SK-N-SH (cell line): ENCODE measurements around the gene KRTAP27-1. TPM values are rescaled to one million over a fixed set of nuclear protein-coding genes. Genes with fewer than 3 reads are reported as not detected.

Source experiments
- CTCF ChIA-PET: fragments of 300-600, 350-600 bp; formaldehyde crosslinking; extraction: SDS; loops from one replicate; lab custom pipeline; 2021; lab: Yijun Ruan, JAX
- POLR2A ChIA-PET: fragments of 350-600 bp; sonication (Branson Sonifier 250); formaldehyde crosslinking; extraction: SDS; loops from one replicate; lab custom pipeline; 2020; ENCODE audit warnings: antibody characterized with exemption, inconsistent platforms; lab: Yijun Ruan, JAX
- DNase-seq: peaks from one replicate; pipeline ENCODE4 v3.0.0; 2012
- H2AFZ ChIP-seq: fragments of 200-600 bp; sonication (generic); 2 replicates; pipeline ENCODE4 v1.8.1; 2016; ENCODE audit warnings: antibody characterized with exemption, mild to moderate bottlenecking, low read depth
- H3F3A ChIP-seq: fragments of 200-600 bp; sonication (generic); replicated peaks from 2 replicates; pipeline ENCODE3; 2016; ENCODE audit warnings: antibody characterized with exemption, mild to moderate bottlenecking; ENCODE audit not compliant: insufficient read depth
- H3K27ac ChIP-seq, 2 experiments: fragments of 200-500 bp in 1 of 2; fragments of 200-600 bp in 1 of 2; sonication (Bioruptor generic) in 1 of 2; sonication (generic), shearing (Covaris generic) in 1 of 2; 2 replicates each; pipeline versions ENCODE4 v1.5.1 to v1.6.1; 2014 to 2016; ENCODE audit warnings: low read depth in 2 of 2, inconsistent platforms in 1 of 2, low read length in 1 of 2, mild to moderate bottlenecking in 1 of 2, mixed read lengths in 1 of 2
- H3K27me3 ChIP-seq: fragments of 200-600 bp; sonication (generic), shearing (Covaris generic); 2 replicates; pipeline ENCODE4 v1.6.1; 2016; ENCODE audit warnings: mixed run types; ENCODE audit not compliant: insufficient read depth
- H3K36me3 ChIP-seq, 2 experiments: fragments of 200-500 bp in 1 of 2; fragments of 200-600 bp in 1 of 2; sonication (Bioruptor generic) in 1 of 2; sonication (generic) in 1 of 2; replicated peaks in 1 of 2; 2 replicates each; pipeline versions ENCODE3 to v1.5.1; 2014 to 2016; ENCODE audit warnings: low read length in 1 of 2, mild to moderate bottlenecking in 1 of 2; ENCODE audit not compliant: insufficient read depth in 2 of 2, control insufficient read depth in 1 of 2
- H3K4me1 ChIP-seq, 2 experiments: fragments of 200-500 bp in 1 of 2; fragments of 200-600 bp in 1 of 2; sonication (Bioruptor generic) in 1 of 2; sonication (generic), shearing (Covaris generic) in 1 of 2; 2 replicates each; pipeline versions ENCODE4 v1.5.1 to v1.6.1; 2014 to 2016; ENCODE audit warnings: low read depth in 1 of 2, low read length in 1 of 2, mixed run types in 1 of 2; ENCODE audit not compliant: insufficient read depth in 2 of 2, control insufficient read depth in 1 of 2
- H3K4me2 ChIP-seq: fragments of 200-600 bp; sonication (generic), shearing (Covaris generic); 2 replicates; pipeline ENCODE4 v1.6.1; 2017; ENCODE audit warnings: mixed run types
- H3K4me3 ChIP-seq, 2 experiments: fragments of 200-500 bp in 1 of 2; fragments of 200-600 bp in 1 of 2; sonication (Bioruptor generic) in 1 of 2; sonication (generic), shearing (Covaris generic) in 1 of 2; 2 replicates each; pipeline versions ENCODE4 v1.5.1 to v1.8.1; 2014 to 2016; ENCODE audit warnings: low read depth in 2 of 2, inconsistent platforms in 1 of 2, low read length in 1 of 2, mild to moderate bottlenecking in 1 of 2, mixed read lengths in 1 of 2, moderate library complexity in 1 of 2
- H3K79me2 ChIP-seq: fragments of 200-600 bp; sonication (generic); 2 replicates; pipeline ENCODE4 v1.8.1; 2017; ENCODE audit warnings: mild to moderate bottlenecking; ENCODE audit not compliant: insufficient read depth
- H3K9ac ChIP-seq: fragments of 200-600 bp; sonication (generic); 2 replicates; pipeline ENCODE4 v1.6.1; 2017; ENCODE audit warnings: mixed run types
- H3K9me2 ChIP-seq: fragments of 200-600 bp; sonication (generic); 2 replicates; pipeline ENCODE4 v1.6.1; 2017; ENCODE audit warnings: mixed run types
- H3K9me3 ChIP-seq: fragments of 200-600 bp; sonication (generic); 2 replicates; pipeline ENCODE4 v1.6.1; 2017; ENCODE audit warnings: mixed run types, mild to moderate bottlenecking, moderate library complexity
- H4K20me1 ChIP-seq: fragments of 200-600 bp; sonication (generic); 2 replicates; pipeline ENCODE4 v1.6.1; 2017; ENCODE audit warnings: mild to moderate bottlenecking, mixed run types; ENCODE audit not compliant: insufficient read depth
- CHD2 ChIP-seq: fragments of 150-350 bp; IDR thresholded peaks from 2 replicates; pipeline ENCODE4 v1.6.1; 2018; ENCODE audit warnings: low read length; ENCODE audit not compliant: partially characterized antibody
- CTCF ChIP-seq: fragments of 200-600 bp; sonication (generic); IDR thresholded peaks from 2 replicates; pipeline ENCODE4 v1.6.1; 2017; ENCODE audit warnings: antibody characterized with exemption, mild to moderate bottlenecking, moderate library complexity
- ELF1 ChIP-seq: IDR thresholded peaks from 2 replicates; pipeline ENCODE4 v1.4.0; 2012
- GABPA ChIP-seq: IDR thresholded peaks from 2 replicates; pipeline ENCODE4 v1.4.0; 2012; ENCODE audit warnings: low read depth, mild to moderate bottlenecking
- MAX ChIP-seq: IDR thresholded peaks from 2 replicates; pipeline ENCODE4 v1.4.0; 2012; ENCODE audit warnings: low read depth
- MEF2A ChIP-seq: IDR thresholded peaks from 2 replicates; pipeline ENCODE4 v1.4.0; 2012; ENCODE audit warnings: low read depth, borderline replicate concordance
- MXI1 ChIP-seq: IDR thresholded peaks from 2 replicates; pipeline ENCODE4 v1.6.1; 2012; ENCODE audit warnings: mild to moderate bottlenecking, low read depth, low read length, improper control_type of control experiment
- NFIC ChIP-seq: IDR thresholded peaks from 2 replicates; pipeline ENCODE4 v1.4.0; 2012; ENCODE audit warnings: borderline replicate concordance
- RAD21 ChIP-seq: IDR thresholded peaks from 2 replicates; pipeline ENCODE4 v1.6.1; 2012; ENCODE audit warnings: mild to moderate bottlenecking, low read length
- REST ChIP-seq: IDR thresholded peaks from 2 replicates; pipeline ENCODE4 v1.6.1; 2012; ENCODE audit warnings: mild to moderate bottlenecking, low read depth, low read length, moderate library complexity
- RXRA ChIP-seq: IDR thresholded peaks from 2 replicates; pipeline ENCODE4 v1.4.0; 2012; ENCODE audit warnings: low read depth, mild to moderate bottlenecking, borderline replicate concordance
- SIN3A ChIP-seq: IDR thresholded peaks from 2 replicates; pipeline ENCODE4 v1.6.1; 2012; ENCODE audit warnings: low read depth, mild to moderate bottlenecking, low read length, moderate library complexity, borderline replicate concordance
- TCF12 ChIP-seq: IDR thresholded peaks from 2 replicates; pipeline ENCODE4 v1.4.0; 2012
- TEAD4 ChIP-seq: IDR thresholded peaks from 2 replicates; pipeline ENCODE4 v1.4.0; 2012; ENCODE audit warnings: mild to moderate bottlenecking, borderline replicate concordance; ENCODE audit not compliant: insufficient read depth
- USF1 ChIP-seq: IDR thresholded peaks from 2 replicates; pipeline ENCODE4 v1.4.0; 2012; ENCODE audit warnings: low read depth, borderline replicate concordance
- YY1 ChIP-seq: IDR thresholded peaks from 2 replicates; pipeline ENCODE4 v1.4.0; 2012; ENCODE audit warnings: low read depth, mild to moderate bottlenecking
- ZBTB33 ChIP-seq: IDR thresholded peaks from 2 replicates; pipeline ENCODE4 v1.4.0; 2012; ENCODE audit warnings: low read depth, borderline replicate concordance
- WGBS: methylation state at CpG from one replicate; pipeline ENCODE4 v1.1.6; 2017; ENCODE audit warnings: low lambda C conversion rate; 5-methylcytosine and 5-hydroxymethylcytosine counted together
- polyA plus RNA-seq, 3 experiments: library from polyadenylated mRNA; depleted of rRNA; stranded (reverse); fragments of >200 nt; gene quantifications; 2 replicates each; pipeline ENCODE4 v1.2.3, GENCODE V29; 2012
- TF ChIP-seq, protein P1 (sequence below): IDR thresholded peaks from 2 replicates; pipeline ENCODE4; 2012
- TF ChIP-seq, protein P2 (sequence below): fragments of 150-350 bp; IDR thresholded peaks from 2 replicates; pipeline ENCODE4 v1.6.1; 2016; ENCODE audit warnings: mild to moderate bottlenecking, low read depth, low read length
- TF ChIP-seq, protein P3 (sequence below): fragments of 150-350 bp; IDR thresholded peaks from 2 replicates; pipeline ENCODE4 v1.6.1; 2017; ENCODE audit warnings: antibody characterized with exemption, low read length, low read depth, borderline replicate concordance

The KRTAP27-1 gene
- polyA plus RNA-seq, 1 of the 3 experiments (the other 2 are of a cell fraction) = not detected

- no peak for DNase-seq
- WGBS = 0% methylated on average over 4 of the region's 4 CpGs
- Histone ChIP-seq H3K4me2 (no peak within 1 kb of the TSS), H3K9ac (no peak within 1 kb of the TSS), H3K9me2 (no peaks in the 10 kb centered on the region), H3K9me3 (no peaks in the 10 kb centered on the region), H2AFZ (no peak within 1 kb of the TSS), H3K36me3 (no peaks in the 10 kb centered on the region), H3F3A (no peaks in the 10 kb centered on the region), H3K4me3 (no peak within 1 kb of the TSS), H3K79me2 (no peaks in the 10 kb centered on the region), H4K20me1 (no peaks in the 10 kb centered on the region), H3K27ac (no peak within 1 kb of the TSS), H3K27me3 (0 out of 2 replicates have a peak, but pooled peaks cover 8% of the 10 kb centered on the region), H3K4me1 (no peaks in the 10 kb centered on the region)
- ChIA-PET CTCF (no interaction called here), POLR2A (no interaction called here)
- TF ChIP-seq USF1 (no peak), YY1 (no peak), ELF1 (no peak), MXI1 (no peak), SIN3A (no peak), NFIC (no peak), GABPA (no peak), ZBTB33 (no peak), RAD21 (no peak), MAX (no peak), CTCF (no peak), CHD2 (no peak), TEAD4 (no peak), TCF12 (no peak), REST (no peak), MEF2A (no peak), RXRA (no peak)
- TF ChIP-seq, protein P1, sequence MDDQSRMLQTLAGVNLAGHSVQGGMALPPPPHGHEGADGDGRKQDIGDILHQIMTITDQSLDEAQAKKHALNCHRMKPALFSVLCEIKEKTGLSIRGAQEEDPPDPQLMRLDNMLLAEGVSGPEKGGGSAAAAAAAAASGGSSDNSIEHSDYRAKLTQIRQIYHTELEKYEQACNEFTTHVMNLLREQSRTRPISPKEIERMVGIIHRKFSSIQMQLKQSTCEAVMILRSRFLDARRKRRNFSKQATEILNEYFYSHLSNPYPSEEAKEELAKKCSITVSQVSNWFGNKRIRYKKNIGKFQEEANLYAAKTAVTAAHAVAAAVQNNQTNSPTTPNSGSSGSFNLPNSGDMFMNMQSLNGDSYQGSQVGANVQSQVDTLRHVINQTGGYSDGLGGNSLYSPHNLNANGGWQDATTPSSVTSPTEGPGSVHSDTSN = no peak
- TF ChIP-seq, protein P2, sequence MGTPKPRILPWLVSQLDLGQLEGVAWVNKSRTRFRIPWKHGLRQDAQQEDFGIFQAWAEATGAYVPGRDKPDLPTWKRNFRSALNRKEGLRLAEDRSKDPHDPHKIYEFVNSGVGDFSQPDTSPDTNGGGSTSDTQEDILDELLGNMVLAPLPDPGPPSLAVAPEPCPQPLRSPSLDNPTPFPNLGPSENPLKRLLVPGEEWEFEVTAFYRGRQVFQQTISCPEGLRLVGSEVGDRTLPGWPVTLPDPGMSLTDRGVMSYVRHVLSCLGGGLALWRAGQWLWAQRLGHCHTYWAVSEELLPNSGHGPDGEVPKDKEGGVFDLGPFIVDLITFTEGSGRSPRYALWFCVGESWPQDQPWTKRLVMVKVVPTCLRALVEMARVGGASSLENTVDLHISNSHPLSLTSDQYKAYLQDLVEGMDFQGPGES = no peak
- TF ChIP-seq, protein P3, sequence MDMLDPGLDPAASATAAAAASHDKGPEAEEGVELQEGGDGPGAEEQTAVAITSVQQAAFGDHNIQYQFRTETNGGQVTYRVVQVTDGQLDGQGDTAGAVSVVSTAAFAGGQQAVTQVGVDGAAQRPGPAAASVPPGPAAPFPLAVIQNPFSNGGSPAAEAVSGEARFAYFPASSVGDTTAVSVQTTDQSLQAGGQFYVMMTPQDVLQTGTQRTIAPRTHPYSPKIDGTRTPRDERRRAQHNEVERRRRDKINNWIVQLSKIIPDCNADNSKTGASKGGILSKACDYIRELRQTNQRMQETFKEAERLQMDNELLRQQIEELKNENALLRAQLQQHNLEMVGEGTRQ = no peak
Measured at GRCh38 chr21:30348506-30348905, 11.0 kb upstream of the KRTAP27-1 start, which contains the start of gene KRTAP23-1. KRTAP23-1 (minus strand) TSS chr21:30348606; CDS start chr21:30348606, 0 bp downstream.
